GM18868 (cell line): Measurements from ENCODE around the gene COG3.

ENCODE experiments used
- ATAC-seq: cut with Tn5 transposase; IDR thresholded peaks from one replicate; pipeline ENCODE4 v1.9.1; 2021; ENCODE audit warnings: mild to moderate bottlenecking, moderate library complexity; ENCODE audit not compliant: unreplicated experiment

Gene COG3

GRCh38 chr13:45447050-45447661, 17.6 kb upstream of the COG3 start:
- ATAC-seq: no peak

- no peak for ATAC-seq
Measured at GRCh38 chr13:45448965-45449559, 15.7 kb upstream of the COG3 start.

GRCh38 chr13:45451282-45451681, 13.5 kb upstream of the COG3 start:
- ATAC-seq: no peak

GRCh38 chr13:45454204-45454603, 10.5 kb upstream of the COG3 start:
- no peak for ATAC-seq

- no peak for ATAC-seq
Measured at GRCh38 chr13:45456196-45456972, 8.4 kb upstream of the COG3 start.

- ATAC-seq: no peak
Measured at GRCh38 chr13:45464141-45464686, 525 bp upstream of the COG3 start.

- ATAC-seq: no peak
Measured at GRCh38 chr13:45466359-45466758, 1.6 kb downstream of the COG3 start.

GRCh38 chr13:45468635-45469034, 3.9 kb downstream of the COG3 start:
- no peak for ATAC-seq

GRCh38 chr13:45472171-45472705, 7.5 kb downstream of the COG3 start:
- ATAC-seq: no peak

- ATAC-seq: no peak
Measured at GRCh38 chr13:45473627-45474026, 8.9 kb downstream of the COG3 start.

- ATAC-seq: peak; percentile 47
Measured at GRCh38 chr13:45474584-45475454, 10.1 kb downstream of the COG3 start.

GRCh38 chr13:45479661-45480060, 14.9 kb downstream of the COG3 start:
- no peak for ATAC-seq

GRCh38 chr13:45481688-45482087, 16.9 kb downstream of the COG3 start:
- ATAC-seq: no peak

GRCh38 chr13:45482571-45483173, 17.9 kb downstream of the COG3 start:
- no peak for ATAC-seq

- ATAC-seq: no peak
Measured at GRCh38 chr13:45487604-45488003, 22.9 kb downstream of the COG3 start.

- ATAC-seq: no peak
Measured at GRCh38 chr13:45490068-45490467, 25.3 kb downstream of the COG3 start.

- no peak for ATAC-seq
Measured at GRCh38 chr13:45492538-45492937, 27.8 kb downstream of the COG3 start.

- ATAC-seq: no peak
Measured at GRCh38 chr13:45496942-45497341, 32.2 kb downstream of the COG3 start.

- no peak for ATAC-seq
Measured at GRCh38 chr13:45500492-45501174, 35.9 kb downstream of the COG3 start.

- no peak for ATAC-seq
Measured at GRCh38 chr13:45501175-45501526, 36.4 kb downstream of the COG3 start.
